Bronchial epithelial cell (primary cell): Measurements from ENCODE around the gene MAGEB10. TPM values are rescaled to one million over a fixed set of nuclear protein-coding genes. Genes with fewer than 3 reads are reported as not detected.

ENCODE experiments used
- DNase-seq: peaks from one replicate; pipeline ENCODE4 v3.0.0-alpha.2; 2010; ENCODE audit warnings: low read depth
- FAIRE-seq: peaks from 2 replicates; lab custom pipeline; 2011; peaks lifted over from hg19 to GRCh38; lab: Jason Lieb, UNC
- H3K27me3 ChIP-seq: 2 replicates; pipeline ENCODE4 v1.5.1; 2011; ENCODE audit warnings: low read length; ENCODE audit not compliant: control insufficient read depth, insufficient read depth
- H3K36me3 ChIP-seq: 2 replicates; pipeline ENCODE4 v1.5.1; 2011; ENCODE audit warnings: low read length; ENCODE audit not compliant: control insufficient read depth, insufficient read depth
- H3K4me3 ChIP-seq: 2 replicates; pipeline ENCODE4 v1.5.1; 2011; ENCODE audit warnings: mild to moderate bottlenecking, low read depth, low read length, control low read depth
- total RNA-seq: library from RNA; depleted of rRNA; stranded (reverse); fragments of >200 nt; gene quantifications from 2 replicates; pipeline ENCODE4 v1.2.1, GENCODE V29; 2014
- TF ChIP-seq, protein P1 (sequence below): IDR thresholded peaks from 2 replicates; pipeline ENCODE4 v1.5.1; 2011; ENCODE audit warnings: mild to moderate bottlenecking, moderate library complexity, low read length, control low read depth, inconsistent platforms; ENCODE audit not compliant: insufficient read depth, severe bottlenecking

Gene MAGEB10, protein sequence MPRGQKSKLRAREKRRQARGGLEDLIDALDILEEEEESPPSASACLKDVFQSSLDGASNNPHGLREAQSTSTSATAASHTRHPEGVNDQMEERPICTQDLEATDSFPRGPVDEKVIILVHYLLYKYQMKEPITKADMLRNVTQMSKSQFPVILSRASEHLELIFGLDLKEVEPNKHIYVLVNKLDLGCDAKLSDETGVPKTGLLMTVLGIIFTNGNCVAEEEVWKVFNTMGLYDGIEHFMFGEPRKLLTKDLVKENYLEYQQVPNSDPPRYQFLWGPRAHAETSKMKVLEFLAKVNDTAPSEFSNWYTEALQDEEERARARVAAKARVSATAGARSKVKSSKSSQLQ
- not detected in 2 replicates for total RNA-seq

- Histone ChIP-seq H3K36me3 (no peaks in the 10 kb centered on the region), H3K27me3 (no peaks in the 10 kb centered on the region), H3K4me3 (no peak within 1 kb of the TSS)
- DNase-seq, result no peak
- FAIRE-seq, result no peak
- TF ChIP-seq, protein P1, sequence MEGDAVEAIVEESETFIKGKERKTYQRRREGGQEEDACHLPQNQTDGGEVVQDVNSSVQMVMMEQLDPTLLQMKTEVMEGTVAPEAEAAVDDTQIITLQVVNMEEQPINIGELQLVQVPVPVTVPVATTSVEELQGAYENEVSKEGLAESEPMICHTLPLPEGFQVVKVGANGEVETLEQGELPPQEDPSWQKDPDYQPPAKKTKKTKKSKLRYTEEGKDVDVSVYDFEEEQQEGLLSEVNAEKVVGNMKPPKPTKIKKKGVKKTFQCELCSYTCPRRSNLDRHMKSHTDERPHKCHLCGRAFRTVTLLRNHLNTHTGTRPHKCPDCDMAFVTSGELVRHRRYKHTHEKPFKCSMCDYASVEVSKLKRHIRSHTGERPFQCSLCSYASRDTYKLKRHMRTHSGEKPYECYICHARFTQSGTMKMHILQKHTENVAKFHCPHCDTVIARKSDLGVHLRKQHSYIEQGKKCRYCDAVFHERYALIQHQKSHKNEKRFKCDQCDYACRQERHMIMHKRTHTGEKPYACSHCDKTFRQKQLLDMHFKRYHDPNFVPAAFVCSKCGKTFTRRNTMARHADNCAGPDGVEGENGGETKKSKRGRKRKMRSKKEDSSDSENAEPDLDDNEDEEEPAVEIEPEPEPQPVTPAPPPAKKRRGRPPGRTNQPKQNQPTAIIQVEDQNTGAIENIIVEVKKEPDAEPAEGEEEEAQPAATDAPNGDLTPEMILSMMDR, result no peak
Observed at GRCh38 chrX:27807690-27808089, at the start of gene MAGEB10. MAGEB10 (plus strand) TSS chrX:27807990; CDS start chrX:27821307, 13,317 bp downstream.

- FAIRE-seq, result no peak
- no peak for DNase-seq
- TF ChIP-seq, protein P1, result no peak
- Histone ChIP-seq H3K36me3 (no peaks in the 10 kb centered on the region), H3K27me3 (no peaks in the 10 kb centered on the region), H3K4me3 (no peak overlapping the region)
Observed at GRCh38 chrX:27765718-27766117, 42.1 kb upstream of the MAGEB10 start.

DNA sequence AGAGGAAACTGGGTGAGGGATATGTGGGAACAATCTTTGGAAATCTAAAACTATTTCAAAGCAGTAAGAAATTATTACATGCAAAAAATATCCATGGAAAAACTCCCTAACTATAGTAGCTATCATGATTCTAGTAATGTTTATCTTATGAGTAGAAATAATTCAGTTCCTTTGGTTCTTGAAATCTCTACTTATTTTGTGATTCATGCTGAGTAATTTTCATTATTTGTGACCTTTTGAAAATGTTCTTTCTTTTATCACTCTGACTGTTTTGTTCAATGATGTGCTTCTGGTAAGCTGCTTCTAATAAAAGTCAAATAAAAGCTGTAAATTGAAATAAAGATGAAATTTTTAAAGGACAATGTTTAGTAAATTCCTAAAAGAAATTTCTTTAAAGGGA lies 40.4 kb upstream of the MAGEB10 start:
- Histone ChIP-seq H3K36me3 (no peaks in the 10 kb centered on the region), H3K4me3 (no peak overlapping the region), H3K27me3 (no peaks in the 10 kb centered on the region)
- TF ChIP-seq, protein P1, result no peak
- DNase-seq (no peak), FAIRE-seq (no peak)

- no peak for FAIRE-seq
Observed at GRCh38 chrX:27775984-27776383, 31.8 kb upstream of the MAGEB10 start.

GRCh38 chrX:27796640-27797257 lies 11.0 kb upstream of the MAGEB10 start:
- Histone ChIP-seq H3K36me3 (no peaks in the 10 kb centered on the region), H3K4me3 (no peak overlapping the region), H3K27me3 (no peaks in the 10 kb centered on the region)
- TF ChIP-seq, protein P1, result no peak
- no peak for FAIRE-seq
- no peak for DNase-seq

More at GRCh38 chrX:27775984-27776383, 31.8 kb upstream of the MAGEB10 start:
- H3K4me3 ChIP-seq, result no peak overlapping the region
- DNase-seq, result no peak
- no peaks in the 10 kb centered on the region for H3K27me3 ChIP-seq
- no peaks in the 10 kb centered on the region for H3K36me3 ChIP-seq
- TF ChIP-seq, protein P1, result no peak
